ENCODE data around the gene LYPD6. TPM values are rescaled to one million over a fixed set of nuclear protein-coding genes. Genes with fewer than 3 reads are reported as not detected.
"Not testable (repeated sequence)": the region's sequence is repeated elsewhere in the genome, so short reads cannot be mapped to it uniquely, and the experiment has no call there.

LYPD6 gene
- total and polyA plus RNA-seq, 8 donors = 0.64 to 18.6 (median 15.8) TPM

- TF ChIP-seq CTCF (IDR thresholded peaks at IDR 0.05) = no peak
- Histone ChIP-seq H3K36me3 (no peaks in the 10 kb centered on the region), H3K27ac (no peak overlapping the region), H3K4me1 (no peaks in the 10 kb centered on the region), H3K27me3 (peaks cover 0 to 32% of the 10 kb centered on the region in 2 donors), H3K9me3 (peaks cover 0 to 4% of the 10 kb centered on the region in 2 donors), H3K4me3 (no peak overlapping the region)
- intact Hi-C loops (cut with DNase I) = no loop called here
- ATAC-seq (no peak), DNase-seq (no peak)
Measured at GRCh38 chr2:149492923-149493322, 162.5 kb downstream of the LYPD6 start.

DNA sequence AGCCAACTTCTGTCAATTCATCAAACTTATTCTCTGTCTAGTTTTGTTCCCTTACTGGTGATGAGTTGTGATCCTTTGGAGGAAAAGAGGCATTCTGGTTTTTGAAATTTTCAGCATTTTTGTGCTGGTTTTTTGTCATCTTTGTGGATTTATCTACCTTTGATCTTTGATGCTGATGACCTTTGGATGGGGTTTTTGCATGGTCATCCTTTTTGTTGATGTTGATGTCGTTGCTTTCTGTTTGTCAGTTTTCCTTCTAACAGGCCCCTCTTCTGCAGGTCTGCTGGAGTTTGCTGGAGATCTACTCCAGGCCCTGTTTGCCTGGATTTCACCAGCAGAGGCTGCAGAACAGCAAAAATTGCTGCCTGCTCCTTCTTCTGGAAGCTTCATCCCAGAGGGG lies 168.8 kb downstream of the LYPD6 start:
- DNase-seq; ATAC-seq; intact Hi-C loops (cut with DNase I); H3K27me3 ChIP-seq; H3K4me1 ChIP-seq; H3K4me3 ChIP-seq; H3K36me3 ChIP-seq; H3K27ac ChIP-seq: not testable (repeated sequence)
- peaks cover 0 to 13% of the 10 kb centered on the region in 2 donors for H3K9me3 ChIP-seq

- H3K9me3 ChIP-seq, H3K27me3 ChIP-seq, ATAC-seq: not testable (repeated sequence)
Measured at GRCh38 chr2:149506808-149507207, 176.4 kb downstream of the LYPD6 start.

DNA sequence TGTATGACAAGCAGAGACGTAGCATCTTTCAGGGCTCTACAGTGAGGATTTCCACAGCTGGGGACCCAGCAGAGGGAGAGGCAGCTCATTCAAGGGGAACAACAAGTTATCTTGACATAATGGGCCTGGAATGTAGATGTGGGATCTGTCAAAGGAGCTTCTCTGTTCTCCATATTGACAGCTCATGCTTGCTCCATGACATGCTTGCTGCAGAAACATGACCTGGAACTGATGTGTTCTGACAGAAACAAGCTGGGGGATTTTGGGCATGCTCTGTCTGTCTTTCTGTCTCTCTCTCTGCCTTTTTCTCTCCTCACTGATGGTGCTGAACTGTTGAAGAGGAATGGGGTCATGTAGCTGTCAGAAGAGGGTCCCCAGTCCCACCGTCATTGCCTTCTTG lies 177.6 kb downstream of the LYPD6 start:
- no peak for DNase-seq
- H3K27me3 ChIP-seq = no peaks in the 10 kb centered on the region
- no peak for TF ChIP-seq CTCF (IDR thresholded peaks at IDR 0.05)

More at GRCh38 chr2:149506808-149507207, 176.4 kb downstream of the LYPD6 start:
- H3K4me3 ChIP-seq; intact Hi-C loops (cut with DNase I); DNase-seq; H3K4me1 ChIP-seq; H3K36me3 ChIP-seq; H3K27ac ChIP-seq: not testable (repeated sequence)

GRCh38 chr2:149513461-149513860 lies 183.1 kb downstream of the LYPD6 start:
- DNase-seq = no peak
- TF ChIP-seq CTCF (IDR thresholded peaks at IDR 0.05) = no peak
- Histone ChIP-seq H3K9me3 (no peaks in the 10 kb centered on the region), H3K4me1 (no peaks in the 10 kb centered on the region), H3K27ac (no peak overlapping the region), H3K4me3 (no peak overlapping the region), H3K36me3 (no peaks in the 10 kb centered on the region), H3K27me3 (no peaks in the 10 kb centered on the region)
- no peak for ATAC-seq
- intact Hi-C loops (cut with DNase I) = no loop called here

More for the DNA sequence above, 177.6 kb downstream of the LYPD6 start:
- no peak for ATAC-seq
- no peak overlapping the region for H3K27ac ChIP-seq
- no peaks in the 10 kb centered on the region for H3K4me1 ChIP-seq
- no peak overlapping the region for H3K4me3 ChIP-seq
- no peaks in the 10 kb centered on the region for H3K9me3 ChIP-seq
- no peaks in the 10 kb centered on the region for H3K36me3 ChIP-seq
- intact Hi-C loops (cut with DNase I) = no loop called here
